Panc1 (cell line): ENCODE results near the gene POLR1G. TPM values are rescaled to one million over a fixed set of nuclear protein-coding genes. Genes with fewer than 3 reads are reported as not detected.

Source experiments
- ATAC-seq: fragments of 200-7000 bp; cut with Tn5 transposase; 2 replicates; pipeline ENCODE4 v1.9.1; 2020; ENCODE audit warnings: mild to moderate bottlenecking, moderate library complexity
- BruUV-seq: library from RNA; stranded (reverse); fragments of 400-500 nt; replicated peaks from 2 replicates; lab custom pipeline; 2021; lab: Mats Ljungman, UMichigan
- CTCF ChIA-PET: fragments of 300-600 bp; sonication (Branson Sonifier 250); formaldehyde crosslinking; loops from one replicate; lab custom pipeline; 2022; ENCODE audit warnings: antibody characterized with exemption; lab: Charles Lee
- POLR2A ChIA-PET: fragments of 300-600 bp; sonication (Branson Sonifier 250); formaldehyde crosslinking; loops from one replicate; lab custom pipeline; 2022; ENCODE audit warnings: antibody characterized with exemption; lab: Charles Lee
- DNase-seq: peaks from one replicate; pipeline ENCODE4 v3.0.0-alpha.2; 2010; ENCODE audit warnings: low read depth, low spot score
- H3K27ac ChIP-seq: 2 replicates; pipeline ENCODE4 v1.5.1; 2011; ENCODE audit warnings: mild to moderate bottlenecking, low read length, inconsistent platforms
- H3K27me3 ChIP-seq: fragments of 200-500 bp; sonication (Bioruptor generic); 2 replicates; pipeline ENCODE4 v1.6.0; 2014; ENCODE audit warnings: low read length, inconsistent platforms; ENCODE audit not compliant: control insufficient read depth, insufficient read depth
- H3K36me3 ChIP-seq: fragments of 200-500 bp; sonication (Bioruptor generic); 2 replicates; pipeline ENCODE4 v1.5.1; 2014; ENCODE audit warnings: inconsistent platforms, mild to moderate bottlenecking, low read length, moderate library complexity; ENCODE audit not compliant: control insufficient read depth, insufficient read depth
- H3K4me1 ChIP-seq: 2 replicates; pipeline ENCODE4 v1.5.1; 2011; ENCODE audit warnings: inconsistent platforms, mild to moderate bottlenecking, low read length, moderate library complexity; ENCODE audit not compliant: control insufficient read depth, insufficient read depth
- H3K4me3 ChIP-seq, 2 experiments: 2 replicates each; pipeline ENCODE4 v1.5.1; 2011 to 2012; ENCODE audit warnings: low read depth in 2 of 2, low read length in 2 of 2, mild to moderate bottlenecking in 2 of 2, inconsistent platforms in 1 of 2, moderate library complexity in 1 of 2
- H3K9me3 ChIP-seq: fragments of 200-500 bp; sonication (Bioruptor generic); 2 replicates; pipeline ENCODE4 v1.5.1; 2014; ENCODE audit warnings: low read depth, mild to moderate bottlenecking, inconsistent platforms, low read length, moderate library complexity; ENCODE audit not compliant: control insufficient read depth, insufficient read depth
- CTCF ChIP-seq: fragments of 450-650 bp; IDR thresholded peaks from 2 replicates; pipeline ENCODE4 v1.5.1; 2017; ENCODE audit warnings: mild to moderate bottlenecking
- POLR2AphosphoS5 ChIP-seq: IDR thresholded peaks from 2 replicates; pipeline ENCODE4 v1.6.1; 2012; ENCODE audit warnings: mild to moderate bottlenecking, low read depth, low read length, moderate library complexity
- REST ChIP-seq, 2 experiments: IDR thresholded peaks; 2 replicates each; pipeline ENCODE4 v1.6.1; 2011 to 2012; ENCODE audit warnings: low read depth in 2 of 2, control low read depth in 1 of 2, low read length in 1 of 2, mild to moderate bottlenecking in 1 of 2, moderate library complexity in 1 of 2; ENCODE audit not compliant: insufficient read depth in 1 of 2
- SIN3A ChIP-seq: IDR thresholded peaks from 2 replicates; pipeline ENCODE4 v1.6.1; 2012; ENCODE audit warnings: low read depth, mild to moderate bottlenecking, low read length, moderate library complexity, borderline replicate concordance; ENCODE audit not compliant: insufficient read depth
- TCF7L2 ChIP-seq: IDR thresholded peaks from 2 replicates; pipeline ENCODE4 v1.6.1; 2011; ENCODE audit warnings: mild to moderate bottlenecking, low read depth, low read length, inconsistent platforms
- in situ Hi-C: cut with HindIII; loops from 2 replicates; pipeline ENCODE4 v1.10.0; 2016; ENCODE audit warnings: low sequenced_read_pairs, low pct_unique_long_range_greater_than_20kb
- intact Hi-C: fragments of 100-400 bp; cut with micrococcal nuclease; formaldehyde crosslinking; loops from one replicate; pipeline ENCODE4 v1.10.0; 2022; ENCODE audit not compliant: unreplicated experiment
- total RNA-seq: library from RNA; stranded (reverse); gene quantifications from one replicate; pipeline ENCODE4 v1.2.1, GENCODE V29; 2021; ENCODE audit not compliant: unreplicated experiment

POLR1G gene
- total RNA-seq, 1 experiment from 2014 or later = 27.8 TPM

GRCh38 chr19:45414468-45414867 is 8.0 kb downstream of the POLR1G start:
- TF ChIP-seq SIN3A = no peak
- TF ChIP-seq POLR2AphosphoS5 = no peak
- TF ChIP-seq CTCF = no peak
- TF ChIP-seq REST (IDR thresholded peaks at IDR 0.05; ENCODE audit: insufficient read depth in 1 of 2, low read depth in 2 of 2, low read length in 1 of 2) = no peak
- no peak for TF ChIP-seq TCF7L2
- CTCF ChIA-PET = no interaction called here
- Histone ChIP-seq H3K4me1 (no peaks in the 10 kb centered on the region), H3K27me3 (no peaks in the 10 kb centered on the region), H3K27ac (no peak overlapping the region), H3K36me3 (no peaks in the 10 kb centered on the region; the same call in 1 of the 2 replicates), H3K4me3 (no peak overlapping the region), H3K9me3 (no peaks in the 10 kb centered on the region)
- no TSS peak for BruUV-seq
- in situ Hi-C loops = no loop called here
- no peak for ATAC-seq
- POLR2A ChIA-PET = no interaction called here
- intact Hi-C loops = no loop called here
- no peak for DNase-seq

GRCh38 chr19:45417151-45417550 is 10.7 kb downstream of the POLR1G start:
- ATAC-seq = no peak

More at GRCh38 chr19:45417151-45417550, 10.7 kb downstream of the POLR1G start:
- Histone ChIP-seq H3K27ac (no peak overlapping the region), H3K4me1 (peaks cover 3% of the 10 kb centered on the region; the same call in 1 of the 2 replicates), H3K4me3 (no peak overlapping the region), H3K27me3 (no peaks in the 10 kb centered on the region), H3K36me3 (no peaks in the 10 kb centered on the region; the same call in 1 of the 2 replicates), H3K9me3 (no peaks in the 10 kb centered on the region)
- DNase-seq = no peak
- BruUV-seq = no TSS peak
- ChIA-PET CTCF (no interaction called here), POLR2A (no interaction called here)
- intact Hi-C loops = no loop called here
- in situ Hi-C loops = no loop called here
- TF ChIP-seq POLR2AphosphoS5 = no peak
- no peak for TF ChIP-seq SIN3A
- TF ChIP-seq REST (IDR thresholded peaks at IDR 0.05; ENCODE audit: insufficient read depth in 1 of 2, low read depth in 2 of 2, low read length in 1 of 2) = no peak
- no peak for TF ChIP-seq TCF7L2
- TF ChIP-seq CTCF = no peak
